Dendritic cell treated with granulocyte-macrophage colony-stimulating factor and Interleukin-4, amounts not matched to agents 40 ng/mL and 50 ng/mL, for 4 days (primary cell): ENCODE data around the gene ARHGAP15.

Experiments used
- H3K27ac Mint-ChIP-seq: one replicate; pipeline ENCODE4 v1.8.0; 2022; ENCODE audit warnings: mild to moderate bottlenecking, mixed read lengths
- H3K27me3 Mint-ChIP-seq: one replicate; pipeline ENCODE4 v1.8.0; 2022; ENCODE audit warnings: mild to moderate bottlenecking, mixed read lengths
- H3K36me3 Mint-ChIP-seq: one replicate; pipeline ENCODE4 v1.8.0; 2022; ENCODE audit warnings: low read depth, mixed read lengths
- H3K4me1 Mint-ChIP-seq: one replicate; pipeline ENCODE4 v1.8.0; 2022; ENCODE audit warnings: low read depth, mixed read lengths
- H3K4me3 Mint-ChIP-seq: one replicate; pipeline ENCODE4 v1.8.0; 2022; ENCODE audit warnings: mild to moderate bottlenecking, moderate library complexity, mixed read lengths
- H3K9me3 Mint-ChIP-seq: one replicate; pipeline ENCODE4 v1.8.0; 2022; ENCODE audit warnings: mixed read lengths
- intact Hi-C: fragments of 100-400 bp; cut with micrococcal nuclease; formaldehyde crosslinking; loops from one replicate; pipeline ENCODE4 v1.15.0; 2022

ARHGAP15 gene

DNA sequence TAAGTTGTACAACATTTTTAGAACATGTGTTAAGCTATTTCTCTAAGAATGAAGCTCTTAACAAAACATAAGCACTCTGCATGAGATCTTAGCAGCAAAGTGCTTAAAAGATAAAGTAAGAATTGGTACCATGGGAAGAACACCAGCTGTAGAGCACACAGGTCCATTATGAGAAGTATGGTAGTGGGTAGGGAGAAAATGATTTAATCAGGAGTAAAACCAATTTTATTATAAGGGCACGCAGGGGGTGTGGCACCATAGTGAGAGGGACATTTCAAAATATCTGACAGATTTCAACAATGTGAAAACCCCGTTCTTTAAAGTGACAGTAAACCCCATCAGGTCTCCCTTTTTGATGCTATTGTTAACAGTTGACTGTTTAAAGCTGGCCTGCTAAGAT lies 492.9 kb downstream of the ARHGAP15 start:
- Mint-ChIP-seq H3K9me3 (peaks cover 19% of the 10 kb centered on the region), H3K27ac (no peak overlapping the region), H3K4me1 (no peaks in the 10 kb centered on the region), H3K27me3 (no peaks in the 10 kb centered on the region), H3K36me3 (peaks cover 36% of the 10 kb centered on the region), H3K4me3 (no peak overlapping the region)
- intact Hi-C loops: no loop called here

DNA sequence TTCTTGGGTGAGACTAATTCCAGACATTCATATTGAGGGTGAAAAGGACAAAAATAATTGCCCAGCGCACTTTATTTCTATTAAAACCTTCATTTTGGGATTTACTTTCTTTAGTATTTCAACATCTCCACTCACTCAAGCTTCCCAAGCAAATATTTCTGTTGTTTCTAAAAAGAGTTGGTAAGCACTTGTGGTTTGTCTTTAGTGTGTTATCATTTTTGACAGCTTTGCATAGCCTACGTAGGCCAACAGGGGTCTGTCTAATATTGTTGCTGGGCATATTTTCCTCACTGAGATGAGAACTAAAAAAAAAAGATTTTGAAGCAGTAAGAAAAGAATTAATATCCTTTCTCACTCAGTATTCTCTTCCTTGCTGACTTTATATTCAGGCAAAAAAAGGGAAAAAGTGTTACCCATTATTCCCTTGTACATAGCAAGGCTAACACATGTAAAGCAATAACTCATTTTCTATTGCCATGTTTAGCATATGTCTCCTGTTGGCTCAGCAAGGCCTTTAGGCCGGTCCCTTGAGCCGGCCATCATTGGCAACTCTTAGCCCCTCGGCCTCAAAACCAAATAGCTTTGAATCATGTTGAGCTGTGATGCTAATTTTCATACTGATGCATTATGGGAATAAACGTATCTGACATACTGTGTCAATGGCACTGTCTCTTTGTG lies 494.2 kb downstream of the ARHGAP15 start:
- Mint-ChIP-seq H3K27me3 (no peaks in the 10 kb centered on the region), H3K36me3 (peaks cover 45% of the 10 kb centered on the region), H3K4me1 (no peaks in the 10 kb centered on the region), H3K9me3 (peaks cover 19% of the 10 kb centered on the region), H3K27ac (no peak overlapping the region), H3K4me3 (no peak overlapping the region)
- intact Hi-C loops: no loop called here

DNA sequence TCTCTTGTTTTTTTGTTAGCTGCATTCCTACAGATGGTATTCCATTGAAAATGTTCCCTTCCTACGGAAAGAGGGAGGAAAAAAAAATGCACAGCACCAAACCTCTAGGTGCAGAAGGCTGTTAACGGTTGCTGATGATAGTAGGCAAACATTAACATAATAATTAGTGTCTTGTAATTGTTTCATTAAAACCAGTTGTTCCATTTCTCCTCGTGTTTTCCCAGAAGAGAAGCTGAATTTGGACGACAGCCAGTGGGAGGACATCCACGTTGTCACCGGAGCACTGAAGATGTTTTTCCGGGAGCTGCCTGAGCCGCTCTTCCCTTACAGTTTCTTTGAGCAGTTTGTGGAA lies 494.7 kb downstream of the ARHGAP15 start:
- peaks cover 50% of the 10 kb centered on the region for H3K36me3 Mint-ChIP-seq
- H3K9me3 Mint-ChIP-seq: peaks cover 19% of the 10 kb centered on the region
- no peaks in the 10 kb centered on the region for H3K4me1 Mint-ChIP-seq
- H3K27me3 Mint-ChIP-seq: no peaks in the 10 kb centered on the region
- no peak overlapping the region for H3K27ac Mint-ChIP-seq
- H3K4me3 Mint-ChIP-seq: no peak overlapping the region
- intact Hi-C loops: no loop called here

GRCh38 chr2:143629340-143629739 lies 500.1 kb downstream of the ARHGAP15 start:
- H3K36me3 Mint-ChIP-seq: peaks cover 53% of the 10 kb centered on the region
- no peaks in the 10 kb centered on the region for H3K4me1 Mint-ChIP-seq

GRCh38 chr2:143632751-143633374 lies 503.6 kb downstream of the ARHGAP15 start:
- intact Hi-C loops: no loop called here
- Mint-ChIP-seq H3K9me3 (peaks cover 40% of the 10 kb centered on the region), H3K27ac (no peak overlapping the region), H3K4me3 (no peak overlapping the region), H3K27me3 (no peaks in the 10 kb centered on the region), H3K4me1 (no peaks in the 10 kb centered on the region), H3K36me3 (peaks cover 54% of the 10 kb centered on the region)

More at GRCh38 chr2:143629340-143629739, 500.1 kb downstream of the ARHGAP15 start:
- peaks cover 29% of the 10 kb centered on the region for H3K9me3 Mint-ChIP-seq
- no peak overlapping the region for H3K4me3 Mint-ChIP-seq
- intact Hi-C loops: no loop called here
- no peak overlapping the region for H3K27ac Mint-ChIP-seq
- H3K27me3 Mint-ChIP-seq: no peaks in the 10 kb centered on the region

- Mint-ChIP-seq H3K4me3 (no peak overlapping the region), H3K27ac (no peak overlapping the region), H3K4me1 (no peaks in the 10 kb centered on the region), H3K27me3 (no peaks in the 10 kb centered on the region), H3K36me3 (peaks cover 49% of the 10 kb centered on the region), H3K9me3 (peaks cover 40% of the 10 kb centered on the region)
- intact Hi-C loops: no loop called here
Observed at GRCh38 chr2:143633419-143633818, 504.2 kb downstream of the ARHGAP15 start.

- Mint-ChIP-seq H3K9me3 (peaks cover 40% of the 10 kb centered on the region), H3K36me3 (peaks cover 44% of the 10 kb centered on the region), H3K27ac (no peak overlapping the region), H3K4me1 (no peaks in the 10 kb centered on the region), H3K4me3 (no peak overlapping the region), H3K27me3 (no peaks in the 10 kb centered on the region)
- intact Hi-C loops: no loop called here
Observed at GRCh38 chr2:143635302-143635701, 506.1 kb downstream of the ARHGAP15 start.

GRCh38 chr2:143635936-143636335 lies 506.7 kb downstream of the ARHGAP15 start:
- Mint-ChIP-seq H3K27me3 (no peaks in the 10 kb centered on the region), H3K36me3 (peaks cover 44% of the 10 kb centered on the region), H3K27ac (no peak overlapping the region), H3K4me1 (no peaks in the 10 kb centered on the region), H3K9me3 (peaks cover 40% of the 10 kb centered on the region), H3K4me3 (no peak overlapping the region)
- intact Hi-C loops: no loop called here

GRCh38 chr2:143640826-143641225 lies 511.6 kb downstream of the ARHGAP15 start:
- Mint-ChIP-seq H3K36me3 (peaks cover 29% of the 10 kb centered on the region), H3K9me3 (peaks cover 16% of the 10 kb centered on the region), H3K4me1 (no peaks in the 10 kb centered on the region), H3K27me3 (no peaks in the 10 kb centered on the region), H3K27ac (no peak overlapping the region), H3K4me3 (no peak overlapping the region)
- intact Hi-C loops: no loop called here

DNA sequence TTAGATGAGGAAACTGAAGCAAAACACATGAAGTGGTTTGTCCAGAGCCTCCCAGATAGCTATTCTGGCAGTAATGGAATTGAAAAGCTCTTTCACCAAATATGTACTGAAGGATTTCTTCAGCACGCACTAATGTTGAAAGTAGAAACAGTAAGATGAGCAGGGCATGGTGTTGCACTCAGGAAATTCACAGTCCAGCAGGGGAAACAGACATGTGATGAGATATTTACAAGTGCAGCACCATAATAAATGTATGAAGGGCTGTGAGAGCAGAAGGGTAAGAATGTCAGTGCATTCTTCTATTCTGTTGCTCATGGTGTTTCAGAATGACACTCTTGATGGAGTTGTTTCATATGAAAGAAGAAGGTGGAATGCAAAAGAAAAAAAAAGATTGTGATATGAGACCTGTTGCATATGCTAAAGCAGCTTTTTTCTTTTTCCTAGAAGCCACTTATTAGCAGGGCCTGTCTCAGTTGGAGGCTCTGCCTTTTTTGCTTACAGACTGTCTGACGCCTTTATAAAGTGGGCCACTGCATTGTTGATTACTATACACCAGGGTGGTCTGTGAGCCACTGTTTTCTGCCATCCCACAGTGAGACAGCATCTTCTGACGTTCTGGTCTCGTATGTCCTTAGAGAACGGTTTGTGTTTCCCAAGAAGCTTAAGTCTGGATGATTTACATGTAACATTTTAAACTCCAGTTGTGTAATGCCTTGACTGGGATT lies 516.9 kb downstream of the ARHGAP15 start:
- peaks cover 17% of the 10 kb centered on the region for H3K36me3 Mint-ChIP-seq
- no peaks in the 10 kb centered on the region for H3K27me3 Mint-ChIP-seq
- H3K4me1 Mint-ChIP-seq: no peaks in the 10 kb centered on the region
- H3K27ac Mint-ChIP-seq: no peak overlapping the region
- intact Hi-C loops: no loop called here
- no peak overlapping the region for H3K4me3 Mint-ChIP-seq
- H3K9me3 Mint-ChIP-seq: no peaks in the 10 kb centered on the region

- H3K36me3 Mint-ChIP-seq: peaks cover 22% of the 10 kb centered on the region
Observed at GRCh38 chr2:143649226-143649740, 520.1 kb downstream of the ARHGAP15 start.

DNA sequence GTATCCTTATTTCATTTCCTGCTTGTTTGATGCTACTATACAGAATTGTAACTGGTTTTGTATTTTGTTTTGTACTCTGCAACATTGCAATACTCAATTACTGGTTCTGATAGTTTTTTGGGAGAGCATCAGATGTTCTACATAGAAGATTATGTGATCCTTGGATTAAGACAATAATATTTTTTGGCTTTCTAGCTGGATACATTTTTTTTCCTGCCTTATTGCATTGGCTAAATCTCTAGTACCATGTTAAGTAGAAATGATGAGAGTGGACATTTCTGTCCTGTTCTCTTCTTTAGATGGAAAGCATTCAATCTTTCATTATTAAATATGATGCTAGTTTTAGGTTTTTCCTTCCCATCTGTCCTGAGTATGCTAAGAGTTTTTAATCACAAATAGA lies 523.5 kb downstream of the ARHGAP15 start:
- Mint-ChIP-seq H3K36me3 (peaks cover 26% of the 10 kb centered on the region), H3K9me3 (peaks cover 27% of the 10 kb centered on the region), H3K27ac (no peak overlapping the region), H3K4me1 (no peaks in the 10 kb centered on the region), H3K4me3 (no peak overlapping the region), H3K27me3 (no peaks in the 10 kb centered on the region)
- intact Hi-C loops: no loop called here

More at GRCh38 chr2:143649226-143649740, 520.1 kb downstream of the ARHGAP15 start:
- intact Hi-C loops: no loop called here
- Mint-ChIP-seq H3K4me1 (no peaks in the 10 kb centered on the region), H3K27ac (no peak overlapping the region), H3K9me3 (peaks cover 22% of the 10 kb centered on the region), H3K4me3 (no peak overlapping the region), H3K27me3 (no peaks in the 10 kb centered on the region)

GRCh38 chr2:143668234-143668633 lies 539.0 kb downstream of the ARHGAP15 start:
- Mint-ChIP-seq H3K4me1 (no peaks in the 10 kb centered on the region), H3K4me3 (no peak overlapping the region)

GRCh38 chr2:143674051-143674450 lies 544.8 kb downstream of the ARHGAP15 start:
- Mint-ChIP-seq H3K9me3 (peaks cover 17% of the 10 kb centered on the region), H3K27me3 (no peaks in the 10 kb centered on the region), H3K4me3 (no peak overlapping the region), H3K36me3 (peaks cover 23% of the 10 kb centered on the region), H3K4me1 (peaks cover 15% of the 10 kb centered on the region), H3K27ac (no peak overlapping the region)
- intact Hi-C loops: no loop called here

More at GRCh38 chr2:143668234-143668633, 539.0 kb downstream of the ARHGAP15 start:
- Mint-ChIP-seq H3K27ac (no peak overlapping the region), H3K36me3 (peaks cover 10% of the 10 kb centered on the region), H3K9me3 (peaks cover 10% of the 10 kb centered on the region), H3K27me3 (no peaks in the 10 kb centered on the region)
- intact Hi-C loops: no loop called here
